Nephron (organoid): ENCODE data around the gene HNRNPH3.

ENCODE experiments used
- H3K27ac Mint-ChIP-seq, 3 experiments: 2 replicates each; pipeline ENCODE4 v1.8.0; 2020; ENCODE audit warnings: mixed read lengths in 3 of 3, mild to moderate bottlenecking in 2 of 3, moderate library complexity in 1 of 3
- H3K27me3 Mint-ChIP-seq: 2 replicates; pipeline ENCODE4 v1.8.0; 2021; ENCODE audit warnings: low read depth, mild to moderate bottlenecking, moderate library complexity, mixed read lengths
- H3K36me3 Mint-ChIP-seq: 2 replicates; pipeline ENCODE4 v1.8.0; 2020; ENCODE audit warnings: low read depth, mixed read lengths
- H3K4me1 Mint-ChIP-seq: 2 replicates; pipeline ENCODE4 v1.8.0; 2020; ENCODE audit warnings: mixed read lengths
- H3K4me3 Mint-ChIP-seq, 3 experiments: 2 replicates each; pipeline ENCODE4 v1.8.0; 2020; ENCODE audit warnings: mild to moderate bottlenecking in 3 of 3, mixed read lengths in 3 of 3, moderate library complexity in 2 of 3
- H3K9me3 Mint-ChIP-seq: 2 replicates; pipeline ENCODE4 v1.8.0; 2020; ENCODE audit warnings: mixed read lengths
- TF ChIP-seq, protein P1 (sequence below), 3 experiments: fragments of 200-600 bp; sonication (generic); IDR thresholded peaks; one replicate each; pipeline ENCODE4 v1.5.0; 2021; ENCODE audit warnings: antibody characterized with exemption in 3 of 3; ENCODE audit not compliant: unreplicated experiment in 3 of 3

Gene HNRNPH3, protein sequence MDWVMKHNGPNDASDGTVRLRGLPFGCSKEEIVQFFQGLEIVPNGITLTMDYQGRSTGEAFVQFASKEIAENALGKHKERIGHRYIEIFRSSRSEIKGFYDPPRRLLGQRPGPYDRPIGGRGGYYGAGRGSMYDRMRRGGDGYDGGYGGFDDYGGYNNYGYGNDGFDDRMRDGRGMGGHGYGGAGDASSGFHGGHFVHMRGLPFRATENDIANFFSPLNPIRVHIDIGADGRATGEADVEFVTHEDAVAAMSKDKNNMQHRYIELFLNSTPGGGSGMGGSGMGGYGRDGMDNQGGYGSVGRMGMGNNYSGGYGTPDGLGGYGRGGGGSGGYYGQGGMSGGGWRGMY

DNA sequence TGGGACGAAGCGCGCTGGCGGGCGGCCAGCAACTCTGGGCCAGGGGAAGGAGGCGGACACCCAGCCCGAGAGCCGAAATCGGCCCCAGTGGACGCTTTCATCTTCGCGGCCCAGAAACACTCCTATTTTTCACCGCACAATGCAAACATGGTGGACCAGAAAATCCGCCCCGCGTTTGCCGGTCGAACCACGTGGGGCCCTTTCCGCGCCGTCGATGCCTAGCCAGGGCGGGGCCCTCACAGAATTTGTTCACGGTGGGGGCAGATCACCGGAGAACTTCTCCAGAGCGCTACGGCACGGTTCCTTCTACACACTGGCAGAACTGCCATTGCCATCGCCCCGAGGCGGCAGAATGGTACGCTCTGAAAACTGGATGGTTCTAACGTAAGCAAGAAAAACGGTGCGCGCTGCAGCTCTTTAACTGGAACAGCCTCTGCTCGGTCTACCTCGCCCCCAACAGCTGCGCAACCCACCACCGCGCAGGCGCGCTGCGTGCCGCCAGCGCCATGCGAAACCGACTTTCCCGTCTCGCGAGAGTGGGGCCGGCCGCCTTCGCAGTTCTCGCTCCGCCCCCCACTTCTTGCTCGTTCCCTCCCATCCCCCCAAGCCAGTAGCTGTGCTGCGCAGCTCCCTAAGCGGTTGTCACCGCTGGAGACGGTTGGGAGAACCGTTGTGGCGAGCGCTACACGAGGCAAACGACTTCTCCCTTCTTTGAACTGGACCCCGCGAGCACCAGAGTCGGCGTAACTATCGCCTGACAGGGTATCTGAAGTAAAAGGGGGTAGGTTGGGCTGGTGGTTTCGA, at the start of gene HNRNPH3:
Gene HNRNPH3 (plus strand): TSS at position 610 of the 804 bp plus-strand sequence. CDS start 5,158 bp downstream, outside the sequence.
- Mint-ChIP-seq H3K4me3 (peak within 1 kb of the TSS; percentile 99 to 100 (median 100)), H3K36me3 (peaks cover 13% of the 10 kb centered on the region), H3K27ac (peak within 1 kb of the TSS; percentile 99 to 100 (median 100)), H3K27me3 (no peaks in the 10 kb centered on the region), H3K9me3 (no peaks in the 10 kb centered on the region), H3K4me1 (peaks cover 50% of the 10 kb centered on the region)
- TF ChIP-seq, protein P1, sequence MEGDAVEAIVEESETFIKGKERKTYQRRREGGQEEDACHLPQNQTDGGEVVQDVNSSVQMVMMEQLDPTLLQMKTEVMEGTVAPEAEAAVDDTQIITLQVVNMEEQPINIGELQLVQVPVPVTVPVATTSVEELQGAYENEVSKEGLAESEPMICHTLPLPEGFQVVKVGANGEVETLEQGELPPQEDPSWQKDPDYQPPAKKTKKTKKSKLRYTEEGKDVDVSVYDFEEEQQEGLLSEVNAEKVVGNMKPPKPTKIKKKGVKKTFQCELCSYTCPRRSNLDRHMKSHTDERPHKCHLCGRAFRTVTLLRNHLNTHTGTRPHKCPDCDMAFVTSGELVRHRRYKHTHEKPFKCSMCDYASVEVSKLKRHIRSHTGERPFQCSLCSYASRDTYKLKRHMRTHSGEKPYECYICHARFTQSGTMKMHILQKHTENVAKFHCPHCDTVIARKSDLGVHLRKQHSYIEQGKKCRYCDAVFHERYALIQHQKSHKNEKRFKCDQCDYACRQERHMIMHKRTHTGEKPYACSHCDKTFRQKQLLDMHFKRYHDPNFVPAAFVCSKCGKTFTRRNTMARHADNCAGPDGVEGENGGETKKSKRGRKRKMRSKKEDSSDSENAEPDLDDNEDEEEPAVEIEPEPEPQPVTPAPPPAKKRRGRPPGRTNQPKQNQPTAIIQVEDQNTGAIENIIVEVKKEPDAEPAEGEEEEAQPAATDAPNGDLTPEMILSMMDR (IDR thresholded peaks at IDR 0.05; ENCODE audit: unreplicated experiment in 3 of 3) = no peak

DNA sequence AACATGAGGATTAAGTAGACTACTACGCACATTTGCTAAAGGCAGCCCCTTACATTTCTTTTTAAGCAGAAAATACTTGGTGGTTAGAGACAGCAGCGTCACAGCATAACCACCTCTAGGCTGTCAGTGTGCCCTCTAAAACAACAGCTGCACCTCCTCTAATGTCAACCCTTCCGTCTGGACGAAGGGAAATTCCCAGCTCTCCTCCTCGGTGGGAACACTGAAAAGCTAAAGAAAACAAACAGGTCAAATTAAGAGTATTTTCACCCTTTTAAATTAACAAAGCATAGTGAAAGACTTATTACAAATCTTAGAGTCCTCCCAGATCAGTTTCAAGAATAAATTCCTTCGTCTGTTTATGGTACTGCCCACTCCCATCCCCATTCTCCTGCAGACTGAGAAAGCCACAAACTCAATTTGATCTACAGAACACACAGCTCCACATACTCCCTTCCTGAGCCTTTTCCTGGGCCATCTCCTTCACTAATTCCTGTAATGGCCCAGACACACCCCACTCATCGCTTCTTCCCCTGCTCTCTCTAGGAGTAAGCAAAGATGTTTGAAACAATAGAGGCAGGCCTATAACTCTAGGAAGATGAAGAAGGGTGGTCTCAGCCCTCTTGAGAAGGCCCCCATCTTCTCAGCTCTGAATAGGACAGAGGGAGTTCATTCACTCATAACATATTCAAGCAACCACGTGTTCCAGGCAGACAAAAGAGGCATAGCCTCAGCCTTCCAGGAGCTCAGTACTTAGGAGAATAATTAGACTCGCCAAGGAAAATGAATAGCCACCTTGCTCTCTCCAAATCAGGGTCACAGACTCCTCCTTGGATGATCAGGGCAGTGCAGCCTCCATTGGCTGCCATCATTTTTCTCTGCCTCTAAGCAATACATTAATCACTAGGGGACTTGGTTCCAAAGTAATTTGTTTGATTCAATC, 47.5 kb upstream of the HNRNPH3 start:
- Mint-ChIP-seq H3K9me3 (peaks cover 2% of the 10 kb centered on the region), H3K27ac (peak overlapping the region; percentile 91 to 97 (median 92)), H3K4me1 (peaks cover 21% of the 10 kb centered on the region), H3K27me3 (peaks cover 3% of the 10 kb centered on the region), H3K4me3 (peak overlapping the region in 2 of 3 experiments; percentile 15 to 27), H3K36me3 (peaks cover 31% of the 10 kb centered on the region)
- TF ChIP-seq, protein P1 (IDR thresholded peaks at IDR 0.05; ENCODE audit: unreplicated experiment in 3 of 3) = no peak

DNA sequence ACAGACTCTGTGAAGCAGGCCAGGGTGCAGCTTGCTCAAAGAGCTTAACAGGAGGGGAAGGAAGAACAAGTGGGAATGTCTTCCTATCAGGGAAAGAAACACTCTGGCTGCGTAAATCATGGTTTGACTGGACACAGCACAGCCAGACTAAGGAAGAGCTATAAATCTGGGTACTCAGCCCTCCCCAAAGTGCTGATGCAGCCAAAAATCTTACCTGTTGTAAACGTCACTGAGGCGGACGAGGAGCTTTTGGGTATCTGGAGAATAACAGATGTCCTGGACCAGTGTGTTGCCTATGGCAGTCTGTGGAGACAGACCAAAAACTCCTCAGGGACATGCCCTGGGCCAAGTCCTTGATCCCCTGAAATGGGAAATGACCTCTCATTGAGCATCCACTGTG, 43.1 kb upstream of the HNRNPH3 start:
- TF ChIP-seq, protein P1 (IDR thresholded peaks at IDR 0.05; ENCODE audit: unreplicated experiment in 3 of 3) = no peak
- Mint-ChIP-seq H3K4me1 (peaks cover 21% of the 10 kb centered on the region), H3K9me3 (no peaks in the 10 kb centered on the region), H3K27ac (no peak overlapping the region), H3K36me3 (peaks cover 41% of the 10 kb centered on the region), H3K27me3 (peaks cover 3% of the 10 kb centered on the region), H3K4me3 (no peak overlapping the region)

DNA sequence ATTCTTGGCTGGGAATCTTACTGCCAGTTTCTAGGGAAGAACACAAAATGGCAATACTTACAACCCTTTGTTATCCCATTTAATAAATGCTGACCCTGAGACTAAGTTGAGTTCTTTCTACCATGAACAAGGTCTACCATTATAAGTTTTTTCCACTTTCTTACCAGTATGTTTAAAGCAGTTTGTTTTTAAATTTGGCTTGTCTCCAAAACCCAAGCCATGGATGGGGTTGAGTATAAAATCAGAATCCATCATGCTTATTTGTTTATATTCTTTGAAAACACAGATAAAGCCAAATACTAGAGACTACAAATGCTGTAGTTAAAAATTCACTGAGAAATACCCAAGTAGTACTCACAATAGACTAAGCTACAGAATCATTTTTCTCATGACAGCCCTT, 41.1 kb upstream of the HNRNPH3 start:
- no peak overlapping the region for H3K4me3 Mint-ChIP-seq
- TF ChIP-seq, protein P1 (IDR thresholded peaks at IDR 0.05; ENCODE audit: unreplicated experiment in 3 of 3) = no peak
- peaks cover 3% of the 10 kb centered on the region for H3K27me3 Mint-ChIP-seq
- peaks cover 5% of the 10 kb centered on the region for H3K4me1 Mint-ChIP-seq
- peaks cover 40% of the 10 kb centered on the region for H3K36me3 Mint-ChIP-seq
- H3K27ac Mint-ChIP-seq = no peak overlapping the region
- no peaks in the 10 kb centered on the region for H3K9me3 Mint-ChIP-seq

DNA sequence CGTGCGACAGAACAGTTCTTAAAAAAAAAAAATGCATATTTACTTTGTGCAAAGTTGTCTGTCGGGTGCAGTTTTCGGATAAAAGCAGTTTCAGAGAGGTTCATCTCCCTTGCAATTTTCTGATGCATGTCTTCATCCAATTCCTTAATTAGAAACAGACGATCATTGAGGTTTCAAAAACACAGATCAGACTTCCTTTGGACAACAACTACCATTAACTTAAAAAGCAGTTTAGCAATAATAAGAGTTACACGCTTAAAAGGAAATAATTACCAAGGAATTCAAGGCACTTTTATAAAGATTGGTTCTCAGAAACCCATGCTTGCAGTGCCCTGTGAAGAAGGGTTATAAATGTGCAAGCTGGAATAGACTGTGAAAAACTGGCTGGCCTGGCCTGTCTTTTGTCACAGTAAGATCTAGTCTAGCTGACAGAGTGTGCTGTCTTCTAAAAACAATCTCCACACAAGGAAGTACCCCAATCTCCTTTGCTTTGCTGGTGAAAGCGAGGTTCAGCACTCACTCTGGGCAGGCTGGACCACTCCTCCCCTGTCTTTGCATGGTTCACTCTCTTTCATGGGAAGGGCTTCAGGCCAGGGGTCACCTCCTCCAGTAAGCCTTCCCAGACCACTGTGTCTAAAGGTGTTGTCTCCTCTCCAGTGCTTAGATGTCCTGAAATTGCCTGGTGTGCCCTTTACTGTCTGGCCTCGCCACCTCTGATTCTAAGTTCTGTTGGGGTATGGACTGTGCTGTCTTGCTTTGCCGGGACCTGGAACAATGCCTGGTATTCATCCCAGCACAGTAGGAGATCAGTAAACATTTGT, 34.8 kb upstream of the HNRNPH3 start:
- TF ChIP-seq, protein P1 (IDR thresholded peaks at IDR 0.05; ENCODE audit: unreplicated experiment in 3 of 3) = no peak
- peaks cover 14% of the 10 kb centered on the region for H3K4me1 Mint-ChIP-seq
- peaks cover 23% of the 10 kb centered on the region for H3K36me3 Mint-ChIP-seq
- peak overlapping the region; percentile 13 to 71 (median 62) for H3K27ac Mint-ChIP-seq
- H3K27me3 Mint-ChIP-seq = peaks cover 3% of the 10 kb centered on the region
- H3K4me3 Mint-ChIP-seq = no peak overlapping the region
- H3K9me3 Mint-ChIP-seq = no peaks in the 10 kb centered on the region
